Measurements from ENCODE around the gene MEIS2. TPM values are rescaled to one million over a fixed set of nuclear protein-coding genes. Genes with fewer than 3 reads are reported as not detected.

MEIS2 gene
- total and polyA plus RNA-seq, 2 experiments from 2014 or later, result 0.27 TPM; not detected in 1

DNA sequence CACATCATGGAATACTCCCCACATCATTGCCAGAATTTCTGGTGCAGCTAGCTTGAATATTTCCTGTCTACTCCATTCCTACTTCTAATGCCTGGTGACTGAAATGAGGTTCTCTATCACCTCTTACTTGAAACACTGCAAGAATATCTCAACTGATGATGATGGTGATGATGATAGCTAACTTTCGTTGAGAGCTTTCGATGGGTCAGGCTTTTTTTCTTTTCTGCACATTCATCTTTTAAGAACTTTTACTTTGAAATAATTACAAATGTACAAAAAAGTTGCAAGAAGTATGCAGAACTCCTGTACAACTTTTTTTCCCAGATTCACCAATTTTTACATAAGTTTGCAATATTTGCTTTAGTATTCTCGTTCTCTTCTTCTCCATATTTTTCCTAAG, 233.5 kb downstream of the MEIS2 start (continued):
- TF ChIP-seq, protein P1, sequence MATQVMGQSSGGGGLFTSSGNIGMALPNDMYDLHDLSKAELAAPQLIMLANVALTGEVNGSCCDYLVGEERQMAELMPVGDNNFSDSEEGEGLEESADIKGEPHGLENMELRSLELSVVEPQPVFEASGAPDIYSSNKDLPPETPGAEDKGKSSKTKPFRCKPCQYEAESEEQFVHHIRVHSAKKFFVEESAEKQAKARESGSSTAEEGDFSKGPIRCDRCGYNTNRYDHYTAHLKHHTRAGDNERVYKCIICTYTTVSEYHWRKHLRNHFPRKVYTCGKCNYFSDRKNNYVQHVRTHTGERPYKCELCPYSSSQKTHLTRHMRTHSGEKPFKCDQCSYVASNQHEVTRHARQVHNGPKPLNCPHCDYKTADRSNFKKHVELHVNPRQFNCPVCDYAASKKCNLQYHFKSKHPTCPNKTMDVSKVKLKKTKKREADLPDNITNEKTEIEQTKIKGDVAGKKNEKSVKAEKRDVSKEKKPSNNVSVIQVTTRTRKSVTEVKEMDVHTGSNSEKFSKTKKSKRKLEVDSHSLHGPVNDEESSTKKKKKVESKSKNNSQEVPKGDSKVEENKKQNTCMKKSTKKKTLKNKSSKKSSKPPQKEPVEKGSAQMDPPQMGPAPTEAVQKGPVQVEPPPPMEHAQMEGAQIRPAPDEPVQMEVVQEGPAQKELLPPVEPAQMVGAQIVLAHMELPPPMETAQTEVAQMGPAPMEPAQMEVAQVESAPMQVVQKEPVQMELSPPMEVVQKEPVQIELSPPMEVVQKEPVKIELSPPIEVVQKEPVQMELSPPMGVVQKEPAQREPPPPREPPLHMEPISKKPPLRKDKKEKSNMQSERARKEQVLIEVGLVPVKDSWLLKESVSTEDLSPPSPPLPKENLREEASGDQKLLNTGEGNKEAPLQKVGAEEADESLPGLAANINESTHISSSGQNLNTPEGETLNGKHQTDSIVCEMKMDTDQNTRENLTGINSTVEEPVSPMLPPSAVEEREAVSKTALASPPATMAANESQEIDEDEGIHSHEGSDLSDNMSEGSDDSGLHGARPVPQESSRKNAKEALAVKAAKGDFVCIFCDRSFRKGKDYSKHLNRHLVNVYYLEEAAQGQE (IDR thresholded peaks at IDR 0.05; ENCODE audit: unreplicated experiment), result no peak
- TF ChIP-seq EZH2phosphoT487 (IDR thresholded peaks at IDR 0.05; ENCODE audit: unreplicated experiment) (no peak), CREB1 (CRISPR knock-in tag; IDR thresholded peaks at IDR 0.05; ENCODE audit: low read depth) (no peak)

DNA sequence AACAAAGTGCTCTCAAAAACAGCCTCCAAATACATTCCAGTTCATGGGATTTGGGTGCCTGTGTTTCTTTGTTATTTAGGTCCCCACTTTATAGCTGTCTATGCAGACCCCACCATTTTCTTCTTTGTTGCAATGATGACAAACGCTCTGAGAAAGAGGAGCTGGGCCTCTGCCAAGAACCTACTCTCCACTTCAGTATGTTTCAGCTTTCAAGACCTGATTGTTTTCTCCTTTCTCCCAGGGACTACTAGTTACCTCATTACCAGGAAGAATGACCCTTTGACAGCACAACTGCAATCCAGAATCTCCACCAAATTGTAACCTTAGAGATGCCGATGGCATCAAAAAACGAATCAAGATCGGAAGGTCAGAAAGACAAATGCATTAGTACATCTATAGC, 236.8 kb downstream of the MEIS2 start:
- Mint-ChIP-seq H3K4me1 (no peaks in the 10 kb centered on the region), H3K36me3 (ENCODE audit: low read depth) (no peaks in the 10 kb centered on the region), H3K4me3 (no peak overlapping the region), H3K27me3 (ENCODE audit: insufficient read depth, low read depth, poor library complexity) (peaks cover 2% of the 10 kb centered on the region), H3K27ac (no peak overlapping the region), H3K9me3 (no peaks in the 10 kb centered on the region)
- H3K4me3 ChIP-seq, result no peak overlapping the region
- H3K79me2 ChIP-seq (replicated peaks; ENCODE audit: insufficient read depth), result no peaks in the 10 kb centered on the region
- no peaks in the 10 kb centered on the region for H3K27me3 ChIP-seq (ENCODE audit: insufficient read depth)
- H3K4me1 ChIP-seq (ENCODE audit: insufficient read depth), result no peaks in the 10 kb centered on the region
- no peaks in the 10 kb centered on the region for H3K9me2 ChIP-seq (ENCODE audit: insufficient read depth)
- ATAC-seq, result no peak
- H2AFZ ChIP-seq, result no peak overlapping the region
- no peaks in the 10 kb centered on the region for H3F3A ChIP-seq (replicated peaks; ENCODE audit: low read depth)
- DNase-seq (ENCODE audit: low spot score), result no peak
- H4K20me1 ChIP-seq (replicated peaks; ENCODE audit: insufficient read depth), result no peaks in the 10 kb centered on the region
- no peaks in the 10 kb centered on the region for H3K36me3 ChIP-seq (ENCODE audit: insufficient read depth)
- H3K4me2 ChIP-seq, result no peak overlapping the region
- no peak overlapping the region for H3K27ac ChIP-seq (ENCODE audit: low read depth)
- TF ChIP-seq, protein P2, sequence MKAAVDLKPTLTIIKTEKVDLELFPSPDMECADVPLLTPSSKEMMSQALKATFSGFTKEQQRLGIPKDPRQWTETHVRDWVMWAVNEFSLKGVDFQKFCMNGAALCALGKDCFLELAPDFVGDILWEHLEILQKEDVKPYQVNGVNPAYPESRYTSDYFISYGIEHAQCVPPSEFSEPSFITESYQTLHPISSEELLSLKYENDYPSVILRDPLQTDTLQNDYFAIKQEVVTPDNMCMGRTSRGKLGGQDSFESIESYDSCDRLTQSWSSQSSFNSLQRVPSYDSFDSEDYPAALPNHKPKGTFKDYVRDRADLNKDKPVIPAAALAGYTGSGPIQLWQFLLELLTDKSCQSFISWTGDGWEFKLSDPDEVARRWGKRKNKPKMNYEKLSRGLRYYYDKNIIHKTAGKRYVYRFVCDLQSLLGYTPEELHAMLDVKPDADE (IDR thresholded peaks at IDR 0.05), result no peak
- TF ChIP-seq, protein P3, sequence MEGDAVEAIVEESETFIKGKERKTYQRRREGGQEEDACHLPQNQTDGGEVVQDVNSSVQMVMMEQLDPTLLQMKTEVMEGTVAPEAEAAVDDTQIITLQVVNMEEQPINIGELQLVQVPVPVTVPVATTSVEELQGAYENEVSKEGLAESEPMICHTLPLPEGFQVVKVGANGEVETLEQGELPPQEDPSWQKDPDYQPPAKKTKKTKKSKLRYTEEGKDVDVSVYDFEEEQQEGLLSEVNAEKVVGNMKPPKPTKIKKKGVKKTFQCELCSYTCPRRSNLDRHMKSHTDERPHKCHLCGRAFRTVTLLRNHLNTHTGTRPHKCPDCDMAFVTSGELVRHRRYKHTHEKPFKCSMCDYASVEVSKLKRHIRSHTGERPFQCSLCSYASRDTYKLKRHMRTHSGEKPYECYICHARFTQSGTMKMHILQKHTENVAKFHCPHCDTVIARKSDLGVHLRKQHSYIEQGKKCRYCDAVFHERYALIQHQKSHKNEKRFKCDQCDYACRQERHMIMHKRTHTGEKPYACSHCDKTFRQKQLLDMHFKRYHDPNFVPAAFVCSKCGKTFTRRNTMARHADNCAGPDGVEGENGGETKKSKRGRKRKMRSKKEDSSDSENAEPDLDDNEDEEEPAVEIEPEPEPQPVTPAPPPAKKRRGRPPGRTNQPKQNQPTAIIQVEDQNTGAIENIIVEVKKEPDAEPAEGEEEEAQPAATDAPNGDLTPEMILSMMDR (conservative IDR thresholded peaks at IDR 0.05; ENCODE audit: low read depth in 2 of 2), result no peak
- no peak for TF ChIP-seq STAT1 (IDR thresholded peaks at IDR 0.05; ENCODE audit: unreplicated experiment)
- TF ChIP-seq JUNB (IDR thresholded peaks at IDR 0.05; ENCODE audit: unreplicated experiment), result no peak
- TF ChIP-seq NANOG (IDR thresholded peaks at IDR 0.05; ENCODE audit: borderline replicate concordance), result no peak
- no peak for TF ChIP-seq CREB1 (CRISPR knock-in tag; IDR thresholded peaks at IDR 0.05; ENCODE audit: low read depth)
- TF ChIP-seq ZNF331 (CRISPR knock-in tag; IDR thresholded peaks at IDR 0.05; ENCODE audit: low read depth), result no peak
- TF ChIP-seq EZH2 (IDR thresholded peaks at IDR 0.05; ENCODE audit: low read depth, unreplicated experiment), result no peak
- TF ChIP-seq POLR2AphosphoS5 (IDR thresholded peaks at IDR 0.05; ENCODE audit: low read depth), result no peak
- no peak for TF ChIP-seq ZNF114 (CRISPR knock-in tag; IDR thresholded peaks at IDR 0.05)
- TF ChIP-seq, protein P4, sequence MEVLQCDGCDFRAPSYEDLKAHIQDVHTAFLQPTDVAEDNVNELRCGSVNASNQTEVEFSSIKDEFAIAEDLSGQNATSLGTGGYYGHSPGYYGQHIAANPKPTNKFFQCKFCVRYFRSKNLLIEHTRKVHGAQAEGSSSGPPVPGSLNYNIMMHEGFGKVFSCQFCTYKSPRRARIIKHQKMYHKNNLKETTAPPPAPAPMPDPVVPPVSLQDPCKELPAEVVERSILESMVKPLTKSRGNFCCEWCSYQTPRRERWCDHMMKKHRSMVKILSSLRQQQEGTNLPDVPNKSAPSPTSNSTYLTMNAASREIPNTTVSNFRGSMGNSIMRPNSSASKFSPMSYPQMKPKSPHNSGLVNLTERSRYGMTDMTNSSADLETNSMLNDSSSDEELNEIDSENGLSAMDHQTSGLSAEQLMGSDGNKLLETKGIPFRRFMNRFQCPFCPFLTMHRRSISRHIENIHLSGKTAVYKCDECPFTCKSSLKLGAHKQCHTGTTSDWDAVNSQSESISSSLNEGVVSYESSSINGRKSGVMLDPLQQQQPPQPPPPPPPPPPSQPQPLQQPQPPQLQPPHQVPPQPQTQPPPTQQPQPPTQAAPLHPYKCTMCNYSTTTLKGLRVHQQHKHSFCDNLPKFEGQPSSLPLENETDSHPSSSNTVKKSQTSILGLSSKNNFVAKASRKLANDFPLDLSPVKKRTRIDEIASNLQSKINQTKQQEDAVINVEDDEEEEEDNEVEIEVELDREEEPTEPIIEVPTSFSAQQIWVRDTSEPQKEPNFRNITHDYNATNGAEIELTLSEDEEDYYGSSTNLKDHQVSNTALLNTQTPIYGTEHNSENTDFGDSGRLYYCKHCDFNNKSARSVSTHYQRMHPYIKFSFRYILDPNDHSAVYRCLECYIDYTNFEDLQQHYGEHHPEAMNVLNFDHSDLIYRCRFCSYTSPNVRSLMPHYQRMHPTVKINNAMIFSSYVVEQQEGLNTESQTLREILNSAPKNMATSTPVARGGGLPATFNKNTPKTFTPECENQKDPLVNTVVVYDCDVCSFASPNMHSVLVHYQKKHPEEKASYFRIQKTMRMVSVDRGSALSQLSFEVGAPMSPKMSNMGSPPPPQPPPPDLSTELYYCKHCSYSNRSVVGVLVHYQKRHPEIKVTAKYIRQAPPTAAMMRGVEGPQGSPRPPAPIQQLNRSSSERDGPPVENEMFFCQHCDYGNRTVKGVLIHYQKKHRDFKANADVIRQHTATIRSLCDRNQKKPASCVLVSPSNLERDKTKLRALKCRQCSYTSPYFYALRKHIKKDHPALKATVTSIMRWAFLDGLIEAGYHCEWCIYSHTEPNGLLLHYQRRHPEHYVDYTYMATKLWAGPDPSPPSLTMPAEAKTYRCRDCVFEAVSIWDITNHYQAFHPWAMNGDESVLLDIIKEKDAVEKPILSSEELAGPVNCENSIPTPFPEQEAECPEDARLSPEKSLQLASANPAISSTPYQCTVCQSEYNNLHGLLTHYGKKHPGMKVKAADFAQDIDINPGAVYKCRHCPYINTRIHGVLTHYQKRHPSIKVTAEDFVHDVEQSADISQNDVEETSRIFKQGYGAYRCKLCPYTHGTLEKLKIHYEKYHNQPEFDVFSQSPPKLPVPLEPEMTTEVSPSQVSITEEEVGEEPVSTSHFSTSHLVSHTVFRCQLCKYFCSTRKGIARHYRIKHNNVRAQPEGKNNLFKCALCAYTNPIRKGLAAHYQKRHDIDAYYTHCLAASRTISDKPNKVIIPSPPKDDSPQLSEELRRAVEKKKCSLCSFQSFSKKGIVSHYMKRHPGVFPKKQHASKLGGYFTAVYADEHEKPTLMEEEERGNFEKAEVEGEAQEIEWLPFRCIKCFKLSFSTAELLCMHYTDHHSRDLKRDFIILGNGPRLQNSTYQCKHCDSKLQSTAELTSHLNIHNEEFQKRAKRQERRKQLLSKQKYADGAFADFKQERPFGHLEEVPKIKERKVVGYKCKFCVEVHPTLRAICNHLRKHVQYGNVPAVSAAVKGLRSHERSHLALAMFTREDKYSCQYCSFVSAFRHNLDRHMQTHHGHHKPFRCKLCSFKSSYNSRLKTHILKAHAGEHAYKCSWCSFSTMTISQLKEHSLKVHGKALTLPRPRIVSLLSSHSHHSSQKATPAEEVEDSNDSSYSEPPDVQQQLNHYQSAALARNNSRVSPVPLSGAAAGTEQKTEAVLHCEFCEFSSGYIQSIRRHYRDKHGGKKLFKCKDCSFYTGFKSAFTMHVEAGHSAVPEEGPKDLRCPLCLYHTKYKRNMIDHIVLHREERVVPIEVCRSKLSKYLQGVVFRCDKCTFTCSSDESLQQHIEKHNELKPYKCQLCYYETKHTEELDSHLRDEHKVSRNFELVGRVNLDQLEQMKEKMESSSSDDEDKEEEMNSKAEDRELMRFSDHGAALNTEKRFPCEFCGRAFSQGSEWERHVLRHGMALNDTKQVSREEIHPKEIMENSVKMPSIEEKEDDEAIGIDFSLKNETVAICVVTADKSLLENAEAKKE (CRISPR knock-in tag; IDR thresholded peaks at IDR 0.05), result no peak
- TF ChIP-seq EZH2phosphoT487 (IDR thresholded peaks at IDR 0.05; ENCODE audit: unreplicated experiment), result no peak
